GM12878 (cell line): ENCODE measurements around the gene CCNJL. TPM values are rescaled to one million over a fixed set of nuclear protein-coding genes. Genes with fewer than 3 reads are reported as not detected.

Experiments
- ATAC-seq: fragments of 200-7000 bp; cut with Tn5 transposase; 3 replicates; pipeline ENCODE4 v1.9.1; 2020; ENCODE audit warnings: mild to moderate bottlenecking, moderate library complexity
- BruUV-seq: library from RNA; stranded (reverse); fragments of 400-500 nt; replicated peaks from 2 replicates; lab custom pipeline; 2021; lab: Mats Ljungman, UMichigan
- CTCF ChIA-PET: fragments of 300-600 bp; sonication (Branson Sonifier 250); formaldehyde crosslinking; extraction: SDS; loops from one replicate; lab custom pipeline; 2021; ENCODE audit warnings: inconsistent platforms; lab: Yijun Ruan, JAX
- POLR2A ChIA-PET: fragments of 350-600 bp; formaldehyde crosslinking; extraction: SDS; loops from one replicate; lab custom pipeline; 2021; ENCODE audit warnings: inconsistent platforms; lab: Charles Lee
- RAD21 ChIA-PET: fragments of 300-600 bp; sonication (Branson Sonifier 250); formaldehyde crosslinking; loops from one replicate; lab custom pipeline; 2023; ENCODE audit warnings: antibody characterized with exemption; ENCODE audit not compliant: unreplicated experiment; lab: Charles Lee
- SMC1A ChIA-PET: fragments of 300-600 bp; sonication (Branson Sonifier 250); formaldehyde crosslinking; loops from one replicate; lab custom pipeline; 2023; ENCODE audit not compliant: unreplicated experiment, uncharacterized antibody; lab: Charles Lee
- DNase-seq: peaks from one replicate; pipeline ENCODE4 v3.0.0-alpha.2; 2011; ENCODE audit warnings: low read depth, low spot score
- FAIRE-seq: peaks from 3 replicates; lab custom pipeline; 2011; peaks lifted over from hg19 to GRCh38; lab: Jason Lieb, UNC
- H2AFZ ChIP-seq: 2 replicates; pipeline ENCODE4 v1.6.0; 2011; ENCODE audit warnings: low read depth, low read length, control low read depth; ENCODE audit not compliant: control insufficient read depth
- H3K27ac ChIP-seq: 2 replicates; pipeline ENCODE4 v1.5.1; 2011; ENCODE audit warnings: control low read depth; ENCODE audit not compliant: control insufficient read depth, insufficient read depth
- H3K27me3 ChIP-seq, 2 experiments: replicated peaks in 1 of 2; 2 replicates each; pipeline versions ENCODE4 v1.6.0 to v1.6.1; 2011; ENCODE audit warnings: low read length in 1 of 2; ENCODE audit not compliant: control insufficient read depth in 2 of 2, insufficient read depth in 2 of 2
- H3K36me3 ChIP-seq, 2 experiments: 2 replicates each; pipeline ENCODE4 v1.5.1; 2011; ENCODE audit warnings: low read length in 1 of 2; ENCODE audit not compliant: control insufficient read depth in 2 of 2, insufficient read depth in 2 of 2
- H3K4me1 ChIP-seq: 2 replicates; pipeline ENCODE4 v1.6.1; 2011; ENCODE audit warnings: mild to moderate bottlenecking, low read length, moderate library complexity, mixed read lengths; ENCODE audit not compliant: control insufficient read depth, insufficient read depth
- H3K4me2 ChIP-seq: 2 replicates; pipeline ENCODE4 v1.6.0; 2011; ENCODE audit warnings: control low read depth; ENCODE audit not compliant: control insufficient read depth, insufficient read depth
- H3K4me3 ChIP-seq: fragments of 200-600 bp; sonication (generic); 2 replicates; pipeline ENCODE4 v1.5.1; 2016
- H3K79me2 ChIP-seq: 2 replicates; pipeline ENCODE4 v1.6.0; 2011; ENCODE audit warnings: low read length; ENCODE audit not compliant: control insufficient read depth, insufficient read depth
- H3K9ac ChIP-seq: 2 replicates; pipeline ENCODE4 v1.8.0; 2011; ENCODE audit warnings: low read length, control low read depth, mixed read lengths; ENCODE audit not compliant: control insufficient read depth, insufficient read depth
- H3K9me3 ChIP-seq: replicated peaks from 3 replicates; pipeline ENCODE4 v1.5.1; 2011; ENCODE audit warnings: mild to moderate bottlenecking, low read length; ENCODE audit not compliant: control insufficient read depth, insufficient read depth
- H4K20me1 ChIP-seq: 2 replicates; pipeline ENCODE4 v1.6.0; 2011; ENCODE audit not compliant: control insufficient read depth, insufficient read depth
- ATF2 ChIP-seq: IDR thresholded peaks from 2 replicates; pipeline ENCODE4 v1.6.1; 2012; ENCODE audit warnings: low read length, inconsistent platforms
- EP300 ChIP-seq, 2 experiments: fragments of 150-350 bp in 1 of 2; IDR thresholded peaks; 2 replicates each; pipeline ENCODE4 v1.6.1; 2011 to 2012; ENCODE audit warnings: low read depth in 2 of 2, low read length in 2 of 2, borderline replicate concordance in 1 of 2, improper control_type of control experiment in 1 of 2, inconsistent platforms in 1 of 2; ENCODE audit not compliant: control insufficient read depth in 1 of 2
- IKZF2 ChIP-seq, 2 experiments: fragments of 450-650 bp; IDR thresholded peaks; 2 replicates each; pipeline ENCODE4 v1.6.1; 2017; ENCODE audit warnings: mild to moderate bottlenecking in 2 of 2, moderate library complexity in 2 of 2
- NR2C1 ChIP-seq: fragments of 450-650 bp; IDR thresholded peaks from 2 replicates; pipeline ENCODE4 v1.6.1; 2017; ENCODE audit warnings: antibody characterized with exemption, mild to moderate bottlenecking, moderate library complexity
- NR2C2 ChIP-seq: IDR thresholded peaks from 2 replicates; pipeline ENCODE4 v1.6.1; 2011; ENCODE audit warnings: borderline replicate concordance, low read depth; ENCODE audit not compliant: control insufficient read depth, insufficient read length
- NRF1 ChIP-seq: conservative IDR thresholded peaks from 2 replicates; pipeline ENCODE4 v1.6.1; 2011; ENCODE audit warnings: mild to moderate bottlenecking, low read depth, low read length, improper control_type of control experiment
- POU2F2 ChIP-seq: IDR thresholded peaks from 3 replicates; pipeline ENCODE4 v1.6.1; 2011; ENCODE audit warnings: low read depth, mild to moderate bottlenecking, low read length, borderline replicate concordance
- SIX5 ChIP-seq: IDR thresholded peaks from 2 replicates; pipeline ENCODE4 v1.6.1; 2011; ENCODE audit warnings: mild to moderate bottlenecking, low read depth, low read length, moderate library complexity; ENCODE audit not compliant: severe bottlenecking
- SREBF2 ChIP-seq: IDR thresholded peaks from 2 replicates; pipeline ENCODE4 v1.6.1; 2012; ENCODE audit warnings: mild to moderate bottlenecking, low read length
- TARDBP ChIP-seq: IDR thresholded peaks from 2 replicates; pipeline ENCODE4 v1.6.1; 2016; ENCODE audit warnings: borderline replicate concordance
- ZBTB11 ChIP-seq: fragments of 450-650 bp; formaldehyde crosslinking; IDR thresholded peaks from 2 replicates; pipeline ENCODE4 v1.5.0; 2022; ENCODE audit warnings: mild to moderate bottlenecking, missing genetic modification characterization
- ZNF687 ChIP-seq: fragments of 450-650 bp; IDR thresholded peaks from 2 replicates; pipeline ENCODE4 v1.6.1; 2017; ENCODE audit warnings: mild to moderate bottlenecking, moderate library complexity
- WGBS: methylation state at CpG from one replicate; pipeline ENCODE4 v1.1.6; 2016; ENCODE audit warnings: low lambda C conversion rate; ENCODE audit not compliant: insufficient replicate concordance, insufficient coverage; ENCODE audit errors: missing lambda C conversion rate; 5-methylcytosine and 5-hydroxymethylcytosine counted together
- in situ Hi-C: fragments of 300-500 bp; cut with MboI; formaldehyde crosslinking; loops from 9 replicates; pipeline ENCODE4 v1.14.3; 2018; ENCODE audit warnings: mixed read lengths
- intact Hi-C: fragments of 100-400 bp; cut with micrococcal nuclease; formaldehyde crosslinking; loops from one replicate; pipeline ENCODE4 v1.14.2; 2022; ENCODE audit not compliant: unreplicated experiment
- polyA plus RNA-seq, 11 experiments: library from polyadenylated mRNA; depleted of rRNA in 4 of 11; unstranded in 6 of 11; stranded (reverse) in 5 of 11; fragments of >200 nt; fragmentation: Nextera tagmentation in 4 of 11; fragmentation: Illumina TruSeq in 1 of 11; extraction: Ambion mirVana in 4 of 11; extraction: Trizol in 1 of 11; gene quantifications; 1 replicate in 1 of 11; 2 replicates in 10 of 11; pipeline versions ENCODE4 v1.2.1 to v1.2.3, GENCODE V29; 2011 to 2016; ENCODE audit warnings: inconsistent platforms in 2 of 11, missing spikeins in 2 of 11, low read depth in 1 of 11
- total RNA-seq, 4 experiments: library from RNA; depleted of rRNA in 3 of 4; stranded (reverse); fragments of >200 nt in 3 of 4; fragmentation: Illumina TruSeq in 1 of 4; extraction: Trizol in 1 of 4; gene quantifications; 2 replicates each; pipeline versions ENCODE4 v1.2.1 to v1.2.3, GENCODE V29; 2013 to 2021

The CCNJL gene
- total and polyA plus RNA-seq, 10 of the 15 experiments (the other 5 are each of a cell fraction or from before 2014, with no cell fraction given): 0.09 to 0.20 (median 0.10) TPM; not detected in 7

DNA sequence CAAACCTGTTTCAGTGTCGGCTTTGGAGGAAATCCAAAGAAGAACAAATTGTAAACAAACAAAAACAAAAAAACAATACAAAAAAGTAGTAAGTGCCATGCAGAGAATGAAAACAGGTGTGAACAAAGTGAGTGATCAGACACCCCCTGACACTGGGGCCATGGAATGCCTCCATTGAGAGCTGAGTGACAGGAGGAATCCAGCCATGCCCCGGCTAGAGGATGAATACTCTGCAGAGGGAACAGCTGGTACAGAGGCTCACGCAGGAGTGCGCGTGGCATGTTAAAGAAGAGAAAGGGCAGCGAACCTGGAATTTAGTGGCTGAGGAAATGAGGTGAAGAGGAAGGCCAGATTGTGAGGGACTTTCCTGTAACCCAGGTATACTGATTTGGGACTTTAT, 15.5 kb upstream of the CCNJL start:
- POLR2A ChIA-PET: interaction anchor here (0.7 kb wide), 1 partner anchor 14 kb away, joined by 3 read pairs; no protein-coding TSS in a partner anchor
- no peak for TF ChIP-seq ZBTB11
- TF ChIP-seq SIX5: no peak
- no peak for TF ChIP-seq NR2C1
- no peak for TF ChIP-seq NR2C2
- TF ChIP-seq EP300 (IDR thresholded peaks at IDR 0.05; ENCODE audit: borderline replicate concordance in 1 of 2, control insufficient read depth in 1 of 2, low read depth in 2 of 2, low read length in 2 of 2): no peak
- TF ChIP-seq IKZF2 (IDR thresholded peaks at IDR 0.05): no peak
- TF ChIP-seq ATF2: no peak
- no peak for TF ChIP-seq TARDBP
- no peak for TF ChIP-seq ZNF687
- no peak for TF ChIP-seq NRF1
- no peak for TF ChIP-seq POU2F2
- no peak for TF ChIP-seq SREBF2

More for the DNA sequence above, 15.5 kb upstream of the CCNJL start:
- H3K4me2 ChIP-seq: no peak overlapping the region
- 71% methylated on average over 6 of the region's 6 CpGs for WGBS
- FAIRE-seq (no peak), ATAC-seq (no peak), DNase-seq (no peak)
- no peaks in the 10 kb centered on the region for H3K79me2 ChIP-seq
- H3K27ac ChIP-seq: no peak overlapping the region
- H3K4me1 ChIP-seq: no peaks in the 10 kb centered on the region
- BruUV-seq: no TSS peak
- H3K27me3 ChIP-seq: no peaks in the 10 kb centered on the region; a peak in 1 of 4 replicates
- CTCF ChIA-PET: interaction anchor here (1.0 to 1.1 kb wide), 2 partner anchors 14 to 18 kb away, joined by 3 to 5 read pairs; no protein-coding TSS in a partner anchor
- no peaks in the 10 kb centered on the region for H3K36me3 ChIP-seq
- no peak overlapping the region for H3K9ac ChIP-seq
- SMC1A ChIA-PET: interaction anchor here (0.6 kb wide), 1 partner anchor 17 kb away, joined by 3 read pairs; no protein-coding TSS in a partner anchor
- in situ Hi-C loops: no loop called here
- intact Hi-C loops: no loop called here
- no peaks in the 10 kb centered on the region for H3K9me3 ChIP-seq
- RAD21 ChIA-PET: interaction anchor here (1.2 kb wide), 1 partner anchor 247 kb away, joined by 4 read pairs; no protein-coding TSS in a partner anchor
- H4K20me1 ChIP-seq: no peaks in the 10 kb centered on the region
- H3K4me3 ChIP-seq: no peak overlapping the region
- H2AFZ ChIP-seq: no peak overlapping the region
